Measurements from ENCODE around the gene AGAP3. TPM values are rescaled to one million over a fixed set of nuclear protein-coding genes. Genes with fewer than 3 reads are reported as not detected.

Gene AGAP3
- total RNA-seq, 8 experiments from 2014 or later: 34.1 to 84.7 (median 57.2) TPM

GRCh38 chr7:151115121-151115835 lies 29.0 kb downstream of the AGAP3 start:
- in situ Hi-C loops (cut with MboI; ENCODE audit: low pct_unique_long_range_greater_than_20kb in 2 of 9, low sequenced_read_pairs in 9 of 9, unreplicated experiment in 9 of 9): no loop called here
- Histone ChIP-seq H3K4me3 (peak overlapping the region in 4 of 5 donors; percentile 0 to 28 (median 22)), H3K4me1 (replicated peaks in 1 of 2) (no peaks in the 10 kb centered on the region), H3K27ac (no peak overlapping the region)
- 0% methylated on average over 1 of the region's 114 CpGs; no CpG with 5 or more reads in 9 of the 10 experiments for WGBS, 10 experiments
- peak in 7 of 8 experiments; percentile 27 to 60 (median 53) for ATAC-seq (replicated peaks in 6 of 8)

- no peak overlapping the region for H3K4me3 ChIP-seq
- in situ Hi-C loops (cut with MboI; ENCODE audit: low pct_unique_long_range_greater_than_20kb in 2 of 9, low sequenced_read_pairs in 9 of 9, unreplicated experiment in 9 of 9): no loop called here
- WGBS, 10 experiments: 78 to 100% (median 80%) methylated on average over 1 to 4 of the region's 14 CpGs; no CpG with 5 or more reads in 5 of the 10 experiments
- no peak overlapping the region for H3K27ac ChIP-seq
- H3K4me1 ChIP-seq (replicated peaks in 1 of 2): no peaks in the 10 kb centered on the region
- ATAC-seq (replicated peaks in 6 of 8): peak in 2 of 8 experiments; percentile 1 to 45
These were observed 29.7 kb downstream of the AGAP3 start for GRCh38 chr7:151115836-151116418.

GRCh38 chr7:151116603-151117440 lies 30.5 kb downstream of the AGAP3 start:
- no peak overlapping the region for H3K4me3 ChIP-seq
- H3K4me1 ChIP-seq (replicated peaks in 1 of 2): no peaks in the 10 kb centered on the region
- in situ Hi-C loops (cut with MboI; ENCODE audit: low pct_unique_long_range_greater_than_20kb in 2 of 9, low sequenced_read_pairs in 9 of 9, unreplicated experiment in 9 of 9): no loop called here
- WGBS, 10 experiments: 80 to 100% (median 93%) methylated on average over 2 to 9 of the region's 27 CpGs; no CpG with 5 or more reads in 3 of the 10 experiments
- no peak overlapping the region for H3K27ac ChIP-seq
- ATAC-seq (replicated peaks in 6 of 8): no peak

GRCh38 chr7:151117565-151117964 lies 31.3 kb downstream of the AGAP3 start:
- no peak for ATAC-seq (replicated peaks in 6 of 8)
- in situ Hi-C loops (cut with MboI; ENCODE audit: low pct_unique_long_range_greater_than_20kb in 2 of 9, low sequenced_read_pairs in 9 of 9, unreplicated experiment in 9 of 9): no loop called here
- Histone ChIP-seq H3K4me3 (no peak overlapping the region), H3K4me1 (replicated peaks in 1 of 2) (no peaks in the 10 kb centered on the region), H3K27ac (no peak overlapping the region)
- WGBS, 10 experiments: 98 to 100% (median 100%) methylated on average over 1 to 9 of the region's 12 CpGs; no CpG with 5 or more reads in 7 of the 10 experiments

- WGBS, 10 experiments: 66 to 100% (median 91%) methylated on average over 2 to 6 of the region's 38 CpGs; no CpG with 5 or more reads in 2 of the 10 experiments
- ATAC-seq (replicated peaks in 6 of 8): no peak
- in situ Hi-C loops (cut with MboI; ENCODE audit: low pct_unique_long_range_greater_than_20kb in 2 of 9, low sequenced_read_pairs in 9 of 9, unreplicated experiment in 9 of 9): no loop called here
These were observed 32.1 kb downstream of the AGAP3 start for GRCh38 chr7:151118108-151119054.

GRCh38 chr7:151119055-151119415 lies 32.8 kb downstream of the AGAP3 start:
- no peak overlapping the region for H3K4me3 ChIP-seq
- no peaks in the 10 kb centered on the region for H3K4me1 ChIP-seq (replicated peaks in 1 of 2)
- in situ Hi-C loops (cut with MboI; ENCODE audit: low pct_unique_long_range_greater_than_20kb in 2 of 9, low sequenced_read_pairs in 9 of 9, unreplicated experiment in 9 of 9): no loop called here
- H3K27ac ChIP-seq: no peak overlapping the region
- no peak for ATAC-seq (replicated peaks in 6 of 8)
- WGBS, 10 experiments: 60 to 100% (median 93%) methylated on average over 2 to 9 of the region's 13 CpGs; no CpG with 5 or more reads in 6 of the 10 experiments

More at GRCh38 chr7:151118108-151119054, 32.1 kb downstream of the AGAP3 start:
- no peaks in the 10 kb centered on the region for H3K4me1 ChIP-seq (replicated peaks in 1 of 2)
- H3K4me3 ChIP-seq: no peak overlapping the region
- H3K27ac ChIP-seq: no peak overlapping the region

GRCh38 chr7:151119902-151120301 lies 33.6 kb downstream of the AGAP3 start:
- no peak overlapping the region for H3K27ac ChIP-seq
- in situ Hi-C loops (cut with MboI; ENCODE audit: low pct_unique_long_range_greater_than_20kb in 2 of 9, low sequenced_read_pairs in 9 of 9, unreplicated experiment in 9 of 9): loop anchor here in 1 of 9 experiments (10.0 kb wide), 1 partner anchor 55 kb away; no protein-coding TSS in a partner anchor
- 80% methylated on average over 2 of the region's 27 CpGs; no CpG with 5 or more reads in 9 of the 10 experiments for WGBS, 10 experiments
- no peaks in the 10 kb centered on the region for H3K4me1 ChIP-seq (replicated peaks in 1 of 2)
- H3K4me3 ChIP-seq: no peak overlapping the region
- ATAC-seq (replicated peaks in 6 of 8): no peak

GRCh38 chr7:151120896-151121295 lies 34.6 kb downstream of the AGAP3 start:
- Histone ChIP-seq H3K4me3 (no peak overlapping the region), H3K4me1 (replicated peaks in 1 of 2) (peaks cover 2 to 6% of the 10 kb centered on the region in 2 donors), H3K27ac (no peak overlapping the region)
- WGBS, 10 experiments: 60 to 100% (median 92%) methylated on average over 1 to 9 of the region's 22 CpGs; no CpG with 5 or more reads in 2 of the 10 experiments
- in situ Hi-C loops (cut with MboI; ENCODE audit: low pct_unique_long_range_greater_than_20kb in 2 of 9, low sequenced_read_pairs in 9 of 9, unreplicated experiment in 9 of 9): loop anchor here in 1 of 9 experiments (10.0 kb wide), 1 partner anchor 54 kb away; no protein-coding TSS in a partner anchor
- ATAC-seq (replicated peaks in 6 of 8): no peak

GRCh38 chr7:151121380-151122170 lies 35.3 kb downstream of the AGAP3 start:
- in situ Hi-C loops (cut with MboI; ENCODE audit: low pct_unique_long_range_greater_than_20kb in 2 of 9, low sequenced_read_pairs in 9 of 9, unreplicated experiment in 9 of 9): loop anchor here in 1 of 9 experiments (10.0 kb wide), 1 partner anchor 53 kb away; no protein-coding TSS in a partner anchor
- ATAC-seq (replicated peaks in 6 of 8): no peak
- peaks cover 5 to 12% of the 10 kb centered on the region in 2 donors for H3K4me1 ChIP-seq (replicated peaks in 1 of 2)
- 60 to 100% (median 80%) methylated on average over 1 to 6 of the region's 30 CpGs; no CpG with 5 or more reads in 1 of the 10 experiments for WGBS, 10 experiments
- no peak overlapping the region for H3K4me3 ChIP-seq
- no peak overlapping the region for H3K27ac ChIP-seq

- ATAC-seq (replicated peaks in 6 of 8): no peak
- Histone ChIP-seq H3K4me3 (no peak overlapping the region), H3K27ac (no peak overlapping the region), H3K4me1 (replicated peaks in 1 of 2) (peaks cover 12 to 19% of the 10 kb centered on the region in 2 donors)
- in situ Hi-C loops (cut with MboI; ENCODE audit: low pct_unique_long_range_greater_than_20kb in 2 of 9, low sequenced_read_pairs in 9 of 9, unreplicated experiment in 9 of 9): loop anchor here in 1 of 9 experiments (10.0 kb wide), 1 partner anchor 53 kb away; no protein-coding TSS in a partner anchor
- 100% methylated on average over 1 to 2 of the region's 24 CpGs; no CpG with 5 or more reads in 8 of the 10 experiments for WGBS, 10 experiments
These were observed 36.0 kb downstream of the AGAP3 start for GRCh38 chr7:151122276-151122675.

- in situ Hi-C loops (cut with MboI; ENCODE audit: low pct_unique_long_range_greater_than_20kb in 2 of 9, low sequenced_read_pairs in 9 of 9, unreplicated experiment in 9 of 9): loop anchor here in 1 of 9 experiments (10.0 kb wide), 1 partner anchor 52 kb away; no protein-coding TSS in a partner anchor
- Histone ChIP-seq H3K4me1 (replicated peaks in 1 of 2) (peaks cover 14 to 21% of the 10 kb centered on the region in 2 donors), H3K4me3 (no peak overlapping the region), H3K27ac (no peak overlapping the region)
- ATAC-seq (replicated peaks in 6 of 8): no peak
- 60 to 100% (median 89%) methylated on average over 1 to 7 of the region's 29 CpGs; no CpG with 5 or more reads in 6 of the 10 experiments for WGBS, 10 experiments
These were observed 36.5 kb downstream of the AGAP3 start for GRCh38 chr7:151122796-151123157.
